Activated CD4-positive, alpha-beta T cell treated with anti-CD3 and anti-CD28 coated beads, Interleukin-10, Interleukin-2, amounts not matched to agents 100 ng/mL and 50 ng/mL, durations not matched to agents 16 hours and 8 hours (primary cell): ENCODE results near the gene KANSL1.
"Not testable (repeated sequence)": the region's sequence is repeated elsewhere in the genome, so short reads cannot be mapped to it uniquely, and the experiment has no call there.

Experiments
- DNase-seq: peaks from one replicate; pipeline ENCODE4 v3.0.0-alpha.2; 2020

The KANSL1 gene

GRCh38 chr17:46109603-46110189 is 83.5 kb downstream of the KANSL1 start:
- DNase-seq: no peak

- no peak for DNase-seq
Measured at GRCh38 chr17:46108550-46109110, 84.6 kb downstream of the KANSL1 start.

GRCh38 chr17:46108120-46108519 is 85.1 kb downstream of the KANSL1 start:
- no peak for DNase-seq

DNA sequence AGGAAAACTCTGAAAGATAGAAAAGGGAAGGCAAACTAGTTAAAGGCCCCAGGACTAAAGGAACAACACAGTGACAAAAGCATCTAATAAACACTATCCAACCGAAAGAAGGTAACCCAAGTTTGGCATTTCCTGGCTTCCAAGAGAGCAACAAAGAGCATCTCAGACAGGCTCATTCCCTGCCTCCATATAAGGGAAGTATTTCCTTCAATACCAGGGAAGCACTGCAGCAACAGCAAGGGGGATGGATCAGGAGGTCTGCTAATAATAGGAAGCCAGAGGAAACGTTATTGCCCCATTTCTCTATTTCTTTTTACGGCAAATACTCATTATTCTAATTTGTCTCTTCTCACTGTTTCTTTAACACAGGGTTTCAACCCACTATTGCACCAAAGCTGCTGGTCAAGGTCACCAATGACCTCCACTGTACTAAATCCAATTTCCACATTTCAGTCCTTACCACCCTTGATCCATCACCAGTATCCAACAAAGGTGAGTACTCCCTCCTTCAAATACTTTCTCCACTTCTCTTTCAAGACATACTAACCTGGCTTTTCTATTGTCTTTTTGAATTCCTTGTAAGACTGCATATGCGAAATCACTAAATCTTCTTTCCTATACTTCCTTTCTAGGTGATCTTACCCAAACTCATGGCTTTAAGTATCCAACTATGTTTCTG is 86.1 kb downstream of the KANSL1 start:
- DNase-seq: no peak

- DNase-seq: not testable (repeated sequence)
Measured at GRCh38 chr17:46102806-46103205, 90.4 kb downstream of the KANSL1 start.

DNA sequence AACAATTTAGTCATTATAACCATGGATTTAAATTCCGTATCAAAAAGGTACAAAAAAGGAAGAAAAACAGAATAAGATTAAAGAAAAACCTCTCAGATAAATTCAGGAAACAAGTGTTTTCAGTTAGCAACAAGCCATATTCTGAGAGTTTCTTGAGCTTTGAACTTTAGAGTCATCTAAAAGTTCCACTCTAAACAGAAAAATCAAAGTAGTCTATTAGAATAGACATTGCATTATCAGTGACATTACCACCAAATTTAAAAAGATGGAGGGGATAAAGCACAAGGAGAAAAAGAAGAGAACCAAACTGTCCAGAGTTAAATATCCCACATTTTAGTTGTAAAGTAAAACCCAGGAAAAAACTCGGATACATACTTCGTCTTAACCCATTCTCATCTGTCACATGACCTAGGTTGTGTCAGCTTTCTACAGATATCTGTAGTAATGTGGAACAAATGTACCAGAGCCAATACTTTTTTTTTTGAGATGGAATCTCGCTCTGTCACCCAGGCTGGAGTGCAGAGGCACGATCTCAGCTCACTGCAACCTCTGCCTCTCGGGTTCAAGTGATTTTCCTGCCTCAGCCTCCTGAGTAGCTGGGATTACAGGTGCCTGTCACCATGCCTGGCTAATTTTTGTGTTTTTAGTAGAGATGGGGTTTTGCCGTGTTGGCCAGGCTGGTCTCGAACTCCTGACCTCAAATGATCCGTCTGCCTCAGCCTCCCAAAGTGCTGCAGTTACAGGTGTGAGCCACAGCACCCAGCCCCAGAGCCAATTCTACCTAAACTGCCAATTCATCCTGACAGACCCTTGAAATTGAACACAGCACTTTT is 91.2 kb downstream of the KANSL1 start:
- DNase-seq: not testable (repeated sequence)

- DNase-seq: no peak
Measured at GRCh38 chr17:46100590-46100989, 92.6 kb downstream of the KANSL1 start.

DNA sequence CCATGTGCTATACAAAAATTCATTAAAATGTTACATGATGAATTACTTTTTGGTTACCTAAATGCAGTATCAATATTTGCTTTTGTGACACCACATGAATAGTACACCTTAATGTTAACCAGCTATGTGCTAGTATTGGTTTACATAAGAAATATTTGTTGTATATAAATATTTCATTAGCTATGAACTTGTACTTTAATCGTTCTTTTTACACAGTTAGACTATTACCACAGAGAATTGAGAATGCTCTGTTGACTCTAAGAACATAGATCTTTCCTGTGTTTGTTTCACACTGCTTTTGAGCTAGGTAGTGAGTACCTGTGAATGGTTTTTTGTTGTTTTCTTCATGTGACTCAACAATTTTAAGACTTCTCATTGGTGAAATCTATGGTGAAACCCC is 93.4 kb downstream of the KANSL1 start:
- DNase-seq: no peak

GRCh38 chr17:46097497-46097896 is 95.7 kb downstream of the KANSL1 start:
- no peak for DNase-seq

DNA sequence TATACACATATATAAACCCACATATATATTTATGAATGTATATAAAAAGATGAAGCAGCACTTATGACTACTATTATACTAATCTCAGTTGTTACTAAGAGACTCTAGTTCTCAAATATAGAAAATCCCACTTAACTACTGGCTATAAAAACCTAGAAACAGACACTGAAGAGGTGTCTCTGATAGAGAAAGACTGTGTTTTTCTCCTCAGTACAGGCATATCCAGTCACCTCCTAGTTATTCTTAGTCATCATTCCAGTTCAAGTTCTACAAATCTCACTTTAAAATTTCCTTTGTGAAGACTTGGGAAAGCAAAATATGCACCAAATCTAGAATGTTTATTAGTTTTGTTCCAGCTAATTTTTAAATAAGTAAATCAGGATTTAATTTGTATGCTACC is 100.2 kb downstream of the KANSL1 start:
- no peak for DNase-seq

DNA sequence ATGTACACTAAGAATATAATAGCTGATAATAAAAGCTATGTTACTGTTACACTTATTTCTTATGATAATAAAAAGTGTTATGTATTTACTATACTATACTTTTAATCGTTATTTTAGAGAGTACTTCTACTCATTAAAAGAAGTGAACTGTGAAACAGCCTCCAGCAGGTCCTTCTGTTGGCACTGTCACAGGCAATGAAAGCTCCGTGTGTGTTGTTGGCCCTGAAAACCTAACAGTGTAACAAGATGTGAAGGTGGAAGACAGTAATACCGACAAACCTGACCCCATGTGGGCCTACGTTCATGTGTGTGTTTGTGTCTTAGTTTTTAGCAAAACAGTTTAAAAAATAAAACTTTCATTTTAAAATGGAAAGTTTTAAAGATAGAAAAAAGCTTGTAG is 102.4 kb downstream of the KANSL1 start:
- no peak for DNase-seq

- DNase-seq: no peak
Measured at GRCh38 chr17:46089389-46089965, 103.8 kb downstream of the KANSL1 start.

- DNase-seq: no peak
Measured at GRCh38 chr17:46088595-46088994, 104.6 kb downstream of the KANSL1 start.

DNA sequence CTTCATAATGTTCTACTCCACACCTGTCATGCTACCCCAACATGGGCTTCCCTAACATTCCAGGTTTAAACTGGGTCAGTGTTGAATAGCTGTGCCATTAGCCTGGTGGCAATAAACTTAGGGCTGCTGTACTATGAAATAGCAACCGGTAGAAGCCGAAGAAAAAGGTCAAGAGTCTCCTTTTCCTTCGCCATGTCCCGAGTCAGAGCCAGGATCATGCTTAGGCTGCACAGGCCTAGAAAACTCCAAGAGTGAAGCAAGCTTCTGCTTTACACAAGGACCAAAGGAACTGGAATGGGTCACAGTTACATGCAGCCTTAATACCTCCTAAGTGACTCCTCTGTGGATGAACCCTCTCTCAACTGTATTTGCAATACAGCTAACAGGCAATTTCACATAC is 105.4 kb downstream of the KANSL1 start:
- not testable (repeated sequence) for DNase-seq

GRCh38 chr17:46086821-46087220 is 106.4 kb downstream of the KANSL1 start:
- DNase-seq: no peak

DNA sequence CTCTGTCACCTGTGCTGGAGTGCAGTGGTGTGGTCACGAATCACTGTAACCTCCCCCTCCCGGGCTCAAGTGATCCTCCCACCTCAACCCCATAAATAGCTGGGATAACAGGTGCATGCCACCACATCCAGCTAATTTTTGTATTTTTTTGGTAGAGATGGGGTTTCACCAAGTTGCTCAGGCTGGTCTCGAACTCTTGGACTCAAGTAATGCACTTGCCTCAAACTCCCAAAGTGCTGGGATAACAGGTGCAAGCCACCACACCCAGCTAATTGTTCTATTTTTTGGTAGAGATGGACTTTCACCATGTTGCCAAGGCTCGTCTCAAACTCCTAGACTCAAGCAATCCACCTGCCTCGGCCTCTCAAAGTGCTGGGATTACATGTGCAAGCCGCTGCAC is 107.7 kb downstream of the KANSL1 start:
- no peak for DNase-seq

DNA sequence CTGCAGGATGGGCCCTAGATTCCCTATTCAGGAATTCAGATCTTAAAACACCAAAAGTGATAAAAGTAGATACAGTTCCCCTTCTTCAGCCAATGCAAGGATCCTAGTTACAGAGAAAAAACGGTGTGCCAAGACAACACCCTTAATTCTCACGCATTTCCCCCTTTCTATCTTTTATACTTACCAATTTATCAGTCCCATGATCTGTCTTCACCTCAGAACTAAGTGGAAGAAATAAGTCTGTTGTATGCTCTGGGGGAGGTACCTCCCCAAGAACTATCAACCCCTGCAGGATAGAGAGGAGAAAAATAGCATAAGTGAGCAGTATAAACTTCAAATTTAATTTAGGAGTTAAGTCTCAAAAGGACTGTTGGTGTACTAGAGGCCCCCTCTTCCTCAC is 111.0 kb downstream of the KANSL1 start:
- DNase-seq: no peak

- no peak for DNase-seq
Measured at GRCh38 chr17:46081018-46081320, 112.3 kb downstream of the KANSL1 start.

GRCh38 chr17:46080118-46081017 is 112.9 kb downstream of the KANSL1 start:
- no peak for DNase-seq

- no peak for DNase-seq
Measured at GRCh38 chr17:46078675-46079074, 114.6 kb downstream of the KANSL1 start.

- DNase-seq: no peak
Measured at GRCh38 chr17:46074540-46074939, 118.7 kb downstream of the KANSL1 start.

GRCh38 chr17:46072998-46073397 is 120.2 kb downstream of the KANSL1 start:
- DNase-seq: no peak
